ENCODE data around the gene NEURL1. TPM values are rescaled to one million over a fixed set of nuclear protein-coding genes. Genes with fewer than 3 reads are reported as not detected.

The NEURL1 gene, protein sequence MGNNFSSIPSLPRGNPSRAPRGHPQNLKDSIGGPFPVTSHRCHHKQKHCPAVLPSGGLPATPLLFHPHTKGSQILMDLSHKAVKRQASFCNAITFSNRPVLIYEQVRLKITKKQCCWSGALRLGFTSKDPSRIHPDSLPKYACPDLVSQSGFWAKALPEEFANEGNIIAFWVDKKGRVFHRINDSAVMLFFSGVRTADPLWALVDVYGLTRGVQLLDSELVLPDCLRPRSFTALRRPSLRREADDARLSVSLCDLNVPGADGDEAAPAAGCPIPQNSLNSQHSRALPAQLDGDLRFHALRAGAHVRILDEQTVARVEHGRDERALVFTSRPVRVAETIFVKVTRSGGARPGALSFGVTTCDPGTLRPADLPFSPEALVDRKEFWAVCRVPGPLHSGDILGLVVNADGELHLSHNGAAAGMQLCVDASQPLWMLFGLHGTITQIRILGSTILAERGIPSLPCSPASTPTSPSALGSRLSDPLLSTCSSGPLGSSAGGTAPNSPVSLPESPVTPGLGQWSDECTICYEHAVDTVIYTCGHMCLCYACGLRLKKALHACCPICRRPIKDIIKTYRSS
- under 1 TPM; 0.10 to 0.11 TPM for polyA plus RNA-seq

GRCh38 chr10:103493362-103493915 is at the start of gene NEURL1:
TSS of gene NEURL1 (plus strand) at chr10:103493705. CDS start at chr10:103494388, 683 bp downstream.
- no peaks in the 10 kb centered on the region for H3K9me3 ChIP-seq (ENCODE audit: control insufficient read depth in 2 of 2, insufficient read depth in 1 of 2, low read depth in 1 of 2, low read length in 1 of 2)
- H3K4me1 ChIP-seq (ENCODE audit: control insufficient read depth in 2 of 2, insufficient read depth in 2 of 2, low read length in 1 of 2), result peaks cover 3 to 8% of the 10 kb centered on the region in 2 donors
- WGBS, 2 donors, result 2 to 3% methylated on average over 63 to 65 of the region's 65 CpGs
- peaks cover 0 to 7% of the 10 kb centered on the region in 2 donors for H3K27me3 ChIP-seq (ENCODE audit: control insufficient read depth in 1 of 2, insufficient read depth in 2 of 2, low read length in 2 of 2)
- H3K27ac ChIP-seq (ENCODE audit: low read depth in 2 of 2, low read length in 1 of 2), result no peak within 1 kb of the TSS
- no peaks in the 10 kb centered on the region for H3K36me3 ChIP-seq (ENCODE audit: control insufficient read depth in 2 of 2, insufficient read depth in 2 of 2, low read length in 1 of 2)
- H3K4me3 ChIP-seq (ENCODE audit: low read depth in 1 of 2, low read length in 2 of 2), result peak within 1 kb of the TSS; percentile 24 to 48

GRCh38 chr10:103444478-103444877 is 49.0 kb upstream of the NEURL1 start:
- Histone ChIP-seq H3K9me3 (ENCODE audit: control insufficient read depth in 2 of 2, insufficient read depth in 1 of 2, low read depth in 1 of 2, low read length in 1 of 2) (no peaks in the 10 kb centered on the region), H3K27ac (ENCODE audit: low read depth in 2 of 2, low read length in 1 of 2) (no peak overlapping the region), H3K4me1 (ENCODE audit: control insufficient read depth in 2 of 2, insufficient read depth in 2 of 2, low read length in 1 of 2) (peaks cover 4 to 5% of the 10 kb centered on the region in 2 donors), H3K4me3 (ENCODE audit: low read depth in 1 of 2, low read length in 2 of 2) (no peak overlapping the region), H3K36me3 (ENCODE audit: control insufficient read depth in 2 of 2, insufficient read depth in 2 of 2, low read length in 1 of 2) (peaks cover 16 to 54% of the 10 kb centered on the region in 2 donors), H3K27me3 (ENCODE audit: control insufficient read depth in 1 of 2, insufficient read depth in 2 of 2, low read length in 2 of 2) (no peaks in the 10 kb centered on the region)
- 70 to 82% methylated on average over 10 of the region's 10 CpGs for WGBS, 2 donors

DNA sequence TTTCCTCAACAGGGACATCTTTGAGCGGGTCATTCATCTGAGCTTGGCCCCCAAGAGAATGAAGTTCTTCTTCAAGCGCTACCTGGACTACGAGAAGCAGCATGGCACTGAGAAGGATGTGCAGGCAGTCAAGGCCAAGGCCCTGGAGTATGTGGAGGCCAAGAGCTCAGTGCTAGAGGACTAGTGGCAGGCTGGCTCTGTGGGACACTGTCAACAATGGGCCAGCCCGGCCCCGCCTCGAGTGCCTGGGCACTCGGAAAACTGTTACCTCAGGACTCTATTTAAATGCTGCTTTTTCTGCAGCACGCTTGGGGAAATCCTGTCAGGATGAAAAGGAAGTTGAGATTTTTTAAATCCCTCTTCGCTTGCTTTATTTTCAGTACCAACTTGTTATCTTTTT is 48.1 kb upstream of the NEURL1 start:
- H3K4me3 ChIP-seq (ENCODE audit: low read depth in 1 of 2, low read length in 2 of 2), result no peak overlapping the region
- peaks cover 12 to 59% of the 10 kb centered on the region in 2 donors for H3K36me3 ChIP-seq (ENCODE audit: control insufficient read depth in 2 of 2, insufficient read depth in 2 of 2, low read length in 1 of 2)
- peak overlapping the region; percentile 68 to 77 for H3K27ac ChIP-seq (ENCODE audit: low read depth in 2 of 2, low read length in 1 of 2)
- peaks cover 8 to 13% of the 10 kb centered on the region in 2 donors for H3K4me1 ChIP-seq (ENCODE audit: control insufficient read depth in 2 of 2, insufficient read depth in 2 of 2, low read length in 1 of 2)
- WGBS, 2 donors, result 82 to 88% methylated on average over 9 of the region's 9 CpGs
- no peaks in the 10 kb centered on the region for H3K27me3 ChIP-seq (ENCODE audit: control insufficient read depth in 1 of 2, insufficient read depth in 2 of 2, low read length in 2 of 2)
- no peaks in the 10 kb centered on the region for H3K9me3 ChIP-seq (ENCODE audit: control insufficient read depth in 2 of 2, insufficient read depth in 1 of 2, low read depth in 1 of 2, low read length in 1 of 2)

DNA sequence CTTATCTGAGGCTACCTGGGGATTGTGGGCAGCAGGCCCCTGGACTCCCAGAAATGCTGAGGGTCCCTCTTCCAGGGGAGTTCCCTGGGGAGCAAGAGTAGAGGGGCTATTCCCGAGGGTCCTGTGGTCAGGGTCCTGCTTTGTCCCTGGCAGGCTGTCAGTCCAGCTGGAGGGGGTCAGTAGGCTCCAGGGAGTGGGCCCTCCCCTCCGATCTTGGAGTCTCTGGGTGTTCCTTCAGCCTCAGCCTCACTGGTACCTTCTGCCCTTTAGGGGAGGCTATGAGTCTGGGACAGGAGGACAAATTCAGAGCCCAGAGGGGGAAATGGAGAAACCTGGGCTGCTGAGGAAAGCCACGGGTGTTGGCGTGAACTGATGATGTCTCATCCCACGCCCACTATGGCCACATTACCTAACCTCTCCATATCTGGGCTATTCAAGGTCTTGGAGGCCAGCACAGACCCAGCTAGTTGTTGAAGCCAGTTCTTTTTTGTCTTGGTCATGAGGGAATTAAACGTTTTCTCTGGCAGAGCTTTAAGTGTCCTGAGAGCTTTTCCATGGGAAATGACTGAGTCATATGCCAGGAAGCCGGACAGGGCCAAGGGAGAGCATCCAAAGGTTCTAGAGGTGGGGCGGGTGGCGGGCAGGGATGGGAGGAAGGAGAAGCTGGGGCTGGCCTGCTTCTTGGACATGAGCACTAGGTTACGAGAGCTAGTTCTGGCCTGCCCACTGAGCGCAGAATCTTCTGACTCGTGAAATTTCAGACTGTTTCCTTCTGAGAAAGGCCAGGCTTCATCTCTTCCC is 47.5 kb upstream of the NEURL1 start:
- no peak overlapping the region for H3K4me3 ChIP-seq (ENCODE audit: low read depth in 1 of 2, low read length in 2 of 2)
- peaks cover 12 to 56% of the 10 kb centered on the region in 2 donors for H3K36me3 ChIP-seq (ENCODE audit: control insufficient read depth in 2 of 2, insufficient read depth in 2 of 2, low read length in 1 of 2)
- peak overlapping the region; percentile 68 to 77 for H3K27ac ChIP-seq (ENCODE audit: low read depth in 2 of 2, low read length in 1 of 2)
- 57 to 65% methylated on average over 12 of the region's 12 CpGs for WGBS, 2 donors
- peaks cover 8 to 15% of the 10 kb centered on the region in 2 donors for H3K4me1 ChIP-seq (ENCODE audit: control insufficient read depth in 2 of 2, insufficient read depth in 2 of 2, low read length in 1 of 2)
- H3K9me3 ChIP-seq (ENCODE audit: control insufficient read depth in 2 of 2, insufficient read depth in 1 of 2, low read depth in 1 of 2, low read length in 1 of 2), result no peaks in the 10 kb centered on the region
- no peaks in the 10 kb centered on the region for H3K27me3 ChIP-seq (ENCODE audit: control insufficient read depth in 1 of 2, insufficient read depth in 2 of 2, low read length in 2 of 2)

GRCh38 chr10:103447187-103447586 is 46.3 kb upstream of the NEURL1 start:
- peaks cover 12 to 55% of the 10 kb centered on the region in 2 donors for H3K36me3 ChIP-seq (ENCODE audit: control insufficient read depth in 2 of 2, insufficient read depth in 2 of 2, low read length in 1 of 2)
- no peaks in the 10 kb centered on the region for H3K9me3 ChIP-seq (ENCODE audit: control insufficient read depth in 2 of 2, insufficient read depth in 1 of 2, low read depth in 1 of 2, low read length in 1 of 2)
- peak overlapping the region in 1 of 2 donors; percentile 2 for H3K27ac ChIP-seq (ENCODE audit: low read depth in 2 of 2, low read length in 1 of 2)
- whole genome bisulfite sequencing, 2 donors, result 95 to 96% methylated on average over 23 of the region's 23 CpGs
- H3K4me1 ChIP-seq (ENCODE audit: control insufficient read depth in 2 of 2, insufficient read depth in 2 of 2, low read length in 1 of 2), result peaks cover 8 to 23% of the 10 kb centered on the region in 2 donors
- H3K27me3 ChIP-seq (ENCODE audit: control insufficient read depth in 1 of 2, insufficient read depth in 2 of 2, low read length in 2 of 2), result no peaks in the 10 kb centered on the region
- no peak overlapping the region for H3K4me3 ChIP-seq (ENCODE audit: low read depth in 1 of 2, low read length in 2 of 2)

GRCh38 chr10:103448746-103449145 is 44.8 kb upstream of the NEURL1 start:
- H3K27ac ChIP-seq (ENCODE audit: low read depth in 2 of 2, low read length in 1 of 2), result no peak overlapping the region
- no peaks in the 10 kb centered on the region for H3K9me3 ChIP-seq (ENCODE audit: control insufficient read depth in 2 of 2, insufficient read depth in 1 of 2, low read depth in 1 of 2, low read length in 1 of 2)
- no peak overlapping the region for H3K4me3 ChIP-seq (ENCODE audit: low read depth in 1 of 2, low read length in 2 of 2)
- H3K36me3 ChIP-seq (ENCODE audit: control insufficient read depth in 2 of 2, insufficient read depth in 2 of 2, low read length in 1 of 2), result peaks cover 10 to 42% of the 10 kb centered on the region in 2 donors
- WGBS, 2 donors, result 38 to 63% methylated on average over 1 of the region's 1 CpG
- peaks cover 8 to 25% of the 10 kb centered on the region in 2 donors for H3K4me1 ChIP-seq (ENCODE audit: control insufficient read depth in 2 of 2, insufficient read depth in 2 of 2, low read length in 1 of 2)
- no peaks in the 10 kb centered on the region for H3K27me3 ChIP-seq (ENCODE audit: control insufficient read depth in 1 of 2, insufficient read depth in 2 of 2, low read length in 2 of 2)

DNA sequence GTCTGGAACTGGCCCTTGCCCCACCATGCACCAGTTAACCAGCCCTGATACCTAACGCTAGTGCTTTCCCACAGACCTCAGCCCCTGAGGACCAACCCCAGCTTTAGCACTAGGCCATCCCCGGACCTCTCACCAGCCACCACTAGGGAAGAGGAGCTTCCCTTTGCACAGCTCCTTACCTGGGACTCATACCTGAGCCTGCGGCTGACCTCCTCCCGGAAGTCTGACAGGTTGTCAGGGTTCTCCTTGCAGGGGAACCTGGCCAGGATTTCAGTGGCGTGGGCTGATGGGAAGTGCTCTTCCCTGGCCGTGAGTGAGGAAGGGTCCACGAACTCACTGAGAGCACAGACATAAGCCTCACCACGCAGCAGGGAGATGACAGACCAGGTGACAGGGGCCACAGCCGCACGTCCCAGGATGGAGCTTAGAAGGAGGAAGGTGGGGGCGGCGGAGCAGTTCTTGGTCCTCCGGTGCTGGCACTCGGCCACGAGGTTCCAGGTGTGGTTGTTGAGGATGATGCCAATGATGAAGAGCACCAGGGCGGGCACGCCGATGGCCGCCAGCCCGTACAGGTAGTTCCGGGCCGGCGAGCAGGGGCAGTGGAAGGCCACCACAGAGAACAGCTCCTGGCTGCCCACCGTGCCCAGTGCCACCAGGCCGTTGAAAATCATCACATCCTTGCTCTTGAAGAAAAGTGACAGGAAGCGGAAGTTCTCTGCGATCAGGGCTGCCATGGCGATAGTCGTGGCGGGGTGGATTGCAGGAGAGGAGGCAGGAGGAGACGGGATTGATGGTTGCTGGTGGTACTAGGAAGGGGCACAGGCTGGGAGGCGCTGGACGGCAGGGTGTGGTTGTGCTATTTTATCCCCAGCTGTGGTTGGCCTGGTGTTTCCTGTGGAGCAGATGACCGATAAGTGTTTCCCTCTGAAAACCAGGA is 44.0 kb upstream of the NEURL1 start:
- H3K9me3 ChIP-seq (ENCODE audit: control insufficient read depth in 2 of 2, insufficient read depth in 1 of 2, low read depth in 1 of 2, low read length in 1 of 2), result no peaks in the 10 kb centered on the region
- no peaks in the 10 kb centered on the region for H3K27me3 ChIP-seq (ENCODE audit: control insufficient read depth in 1 of 2, insufficient read depth in 2 of 2, low read length in 2 of 2)
- H3K4me3 ChIP-seq (ENCODE audit: low read depth in 1 of 2, low read length in 2 of 2), result no peak overlapping the region
- H3K27ac ChIP-seq (ENCODE audit: low read depth in 2 of 2, low read length in 1 of 2), result peak overlapping the region; percentile 46 to 47
- peaks cover 10 to 34% of the 10 kb centered on the region in 2 donors for H3K36me3 ChIP-seq (ENCODE audit: control insufficient read depth in 2 of 2, insufficient read depth in 2 of 2, low read length in 1 of 2)
- H3K4me1 ChIP-seq (ENCODE audit: control insufficient read depth in 2 of 2, insufficient read depth in 2 of 2, low read length in 1 of 2), result peaks cover 8 to 25% of the 10 kb centered on the region in 2 donors
- WGBS, 2 donors, result 79 to 83% methylated on average over 34 of the region's 34 CpGs

- Histone ChIP-seq H3K27me3 (ENCODE audit: control insufficient read depth in 1 of 2, insufficient read depth in 2 of 2, low read length in 2 of 2) (no peaks in the 10 kb centered on the region), H3K36me3 (ENCODE audit: control insufficient read depth in 2 of 2, insufficient read depth in 2 of 2, low read length in 1 of 2) (peaks cover 10 to 26% of the 10 kb centered on the region in 2 donors), H3K4me1 (ENCODE audit: control insufficient read depth in 2 of 2, insufficient read depth in 2 of 2, low read length in 1 of 2) (peaks cover 8 to 25% of the 10 kb centered on the region in 2 donors), H3K27ac (ENCODE audit: low read depth in 2 of 2, low read length in 1 of 2) (peak overlapping the region; percentile 0 to 93), H3K9me3 (ENCODE audit: control insufficient read depth in 2 of 2, insufficient read depth in 1 of 2, low read depth in 1 of 2, low read length in 1 of 2) (no peaks in the 10 kb centered on the region), H3K4me3 (ENCODE audit: low read depth in 1 of 2, low read length in 2 of 2) (peak overlapping the region; percentile 14 to 43)
- 85 to 86% methylated on average over 12 of the region's 12 CpGs for WGBS, 2 donors
These were observed 43.3 kb upstream of the NEURL1 start for GRCh38 chr10:103450201-103450695.

All from esophagus (tissue), 2 donors.